Measurements from ENCODE around the gene PRKCA. TPM values are rescaled to one million over a fixed set of nuclear protein-coding genes. Genes with fewer than 3 reads are reported as not detected.

PRKCA gene
- total and polyA plus RNA-seq, 9 of the 15 experiments (the other 6 are each of a cell fraction or from before 2014, with no cell fraction given): 3.2 to 33.0 (median 17.8) TPM

GRCh38 chr17:66822009-66822408 lies 519.6 kb downstream of the PRKCA start (continued):
- TF ChIP-seq, protein P1, sequence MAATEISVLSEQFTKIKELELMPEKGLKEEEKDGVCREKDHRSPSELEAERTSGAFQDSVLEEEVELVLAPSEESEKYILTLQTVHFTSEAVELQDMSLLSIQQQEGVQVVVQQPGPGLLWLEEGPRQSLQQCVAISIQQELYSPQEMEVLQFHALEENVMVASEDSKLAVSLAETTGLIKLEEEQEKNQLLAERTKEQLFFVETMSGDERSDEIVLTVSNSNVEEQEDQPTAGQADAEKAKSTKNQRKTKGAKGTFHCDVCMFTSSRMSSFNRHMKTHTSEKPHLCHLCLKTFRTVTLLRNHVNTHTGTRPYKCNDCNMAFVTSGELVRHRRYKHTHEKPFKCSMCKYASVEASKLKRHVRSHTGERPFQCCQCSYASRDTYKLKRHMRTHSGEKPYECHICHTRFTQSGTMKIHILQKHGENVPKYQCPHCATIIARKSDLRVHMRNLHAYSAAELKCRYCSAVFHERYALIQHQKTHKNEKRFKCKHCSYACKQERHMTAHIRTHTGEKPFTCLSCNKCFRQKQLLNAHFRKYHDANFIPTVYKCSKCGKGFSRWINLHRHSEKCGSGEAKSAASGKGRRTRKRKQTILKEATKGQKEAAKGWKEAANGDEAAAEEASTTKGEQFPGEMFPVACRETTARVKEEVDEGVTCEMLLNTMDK (IDR thresholded peaks at IDR 0.05; ENCODE audit: borderline replicate concordance, insufficient read depth, low read depth, low read length, poor library complexity, severe bottlenecking): no peak
- no peak for TF ChIP-seq CCNT2 (IDR thresholded peaks at IDR 0.05; ENCODE audit: borderline replicate concordance, extremely low read depth, insufficient read length, low read depth, low read length)
- TF ChIP-seq RCOR1 (IDR thresholded peaks at IDR 0.05; ENCODE audit: borderline replicate concordance in 1 of 2, low read depth in 2 of 2, low read length in 2 of 2): no peak
- TF ChIP-seq USF1 (CRISPR knock-in tag; IDR thresholded peaks at IDR 0.05): no peak
- TF ChIP-seq CHD4 (IDR thresholded peaks at IDR 0.05; ENCODE audit: insufficient read depth, insufficient replicate concordance, low read depth, low read length, poor library complexity, severe bottlenecking): no peak
- TF ChIP-seq ZNF184 (CRISPR knock-in tag; IDR thresholded peaks at IDR 0.05): no peak
- TF ChIP-seq KDM2B (CRISPR knock-in tag; IDR thresholded peaks at IDR 0.05): no peak
- TF ChIP-seq, protein P2, sequence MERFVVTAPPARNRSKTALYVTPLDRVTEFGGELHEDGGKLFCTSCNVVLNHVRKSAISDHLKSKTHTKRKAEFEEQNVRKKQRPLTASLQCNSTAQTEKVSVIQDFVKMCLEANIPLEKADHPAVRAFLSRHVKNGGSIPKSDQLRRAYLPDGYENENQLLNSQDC (CRISPR knock-in tag; IDR thresholded peaks at IDR 0.05): no peak
- TF ChIP-seq FOXK1 (CRISPR knock-in tag; IDR thresholded peaks at IDR 0.05; ENCODE audit: borderline replicate concordance): no peak
- no peak for TF ChIP-seq ZNF589 (CRISPR knock-in tag; IDR thresholded peaks at IDR 0.05; ENCODE audit: low read depth)
- no peak for TF ChIP-seq ZBTB7A (IDR thresholded peaks at IDR 0.05; ENCODE audit: borderline replicate concordance, control insufficient read depth, low read depth, low read length)
- TF ChIP-seq MAFK (IDR thresholded peaks at IDR 0.05; ENCODE audit: low read length): peak; percentile 26; the same call in 1 of the 2 replicates
- TF ChIP-seq SAP30 (IDR thresholded peaks at IDR 0.05; ENCODE audit: borderline replicate concordance, insufficient read depth, low read depth, low read length, poor library complexity, severe bottlenecking): no peak
- no peak for TF ChIP-seq ZNF696 (CRISPR knock-in tag; conservative IDR thresholded peaks at IDR 0.05)
- TF ChIP-seq MAFG (tag; conservative IDR thresholded peaks at IDR 0.05): peak; percentile 40; the same call in 1 of the 2 replicates
- no peak for TF ChIP-seq FOS (IDR thresholded peaks at IDR 0.05; ENCODE audit: extremely low read depth, insufficient read length)
- TF ChIP-seq, protein P3, sequence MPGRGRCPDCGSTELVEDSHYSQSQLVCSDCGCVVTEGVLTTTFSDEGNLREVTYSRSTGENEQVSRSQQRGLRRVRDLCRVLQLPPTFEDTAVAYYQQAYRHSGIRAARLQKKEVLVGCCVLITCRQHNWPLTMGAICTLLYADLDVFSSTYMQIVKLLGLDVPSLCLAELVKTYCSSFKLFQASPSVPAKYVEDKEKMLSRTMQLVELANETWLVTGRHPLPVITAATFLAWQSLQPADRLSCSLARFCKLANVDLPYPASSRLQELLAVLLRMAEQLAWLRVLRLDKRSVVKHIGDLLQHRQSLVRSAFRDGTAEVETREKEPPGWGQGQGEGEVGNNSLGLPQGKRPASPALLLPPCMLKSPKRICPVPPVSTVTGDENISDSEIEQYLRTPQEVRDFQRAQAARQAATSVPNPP (IDR thresholded peaks at IDR 0.05; ENCODE audit: borderline replicate concordance, insufficient read depth, insufficient read length): no peak
- no peak for TF ChIP-seq ZFP1 (CRISPR knock-in tag; IDR thresholded peaks at IDR 0.05)
- TF ChIP-seq CREB3 (tag; conservative IDR thresholded peaks at IDR 0.05; ENCODE audit: low read depth): no peak
- TF ChIP-seq, protein P4, sequence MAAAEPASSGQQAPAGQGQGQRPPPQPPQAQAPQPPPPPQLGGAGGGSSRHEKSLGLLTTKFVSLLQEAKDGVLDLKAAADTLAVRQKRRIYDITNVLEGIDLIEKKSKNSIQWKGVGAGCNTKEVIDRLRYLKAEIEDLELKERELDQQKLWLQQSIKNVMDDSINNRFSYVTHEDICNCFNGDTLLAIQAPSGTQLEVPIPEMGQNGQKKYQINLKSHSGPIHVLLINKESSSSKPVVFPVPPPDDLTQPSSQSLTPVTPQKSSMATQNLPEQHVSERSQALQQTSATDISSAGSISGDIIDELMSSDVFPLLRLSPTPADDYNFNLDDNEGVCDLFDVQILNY (CRISPR knock-in tag; IDR thresholded peaks at IDR 0.05): no peak
- no peak for TF ChIP-seq STAT5B (CRISPR knock-in tag; IDR thresholded peaks at IDR 0.05)

Measured in K562 (cell line).